ENCODE data around the gene RXRA.

The RXRA gene

GRCh38 chr9:134314039-134314949 is 12.0 kb upstream of the RXRA start:
- DNase-seq: no peak

DNA sequence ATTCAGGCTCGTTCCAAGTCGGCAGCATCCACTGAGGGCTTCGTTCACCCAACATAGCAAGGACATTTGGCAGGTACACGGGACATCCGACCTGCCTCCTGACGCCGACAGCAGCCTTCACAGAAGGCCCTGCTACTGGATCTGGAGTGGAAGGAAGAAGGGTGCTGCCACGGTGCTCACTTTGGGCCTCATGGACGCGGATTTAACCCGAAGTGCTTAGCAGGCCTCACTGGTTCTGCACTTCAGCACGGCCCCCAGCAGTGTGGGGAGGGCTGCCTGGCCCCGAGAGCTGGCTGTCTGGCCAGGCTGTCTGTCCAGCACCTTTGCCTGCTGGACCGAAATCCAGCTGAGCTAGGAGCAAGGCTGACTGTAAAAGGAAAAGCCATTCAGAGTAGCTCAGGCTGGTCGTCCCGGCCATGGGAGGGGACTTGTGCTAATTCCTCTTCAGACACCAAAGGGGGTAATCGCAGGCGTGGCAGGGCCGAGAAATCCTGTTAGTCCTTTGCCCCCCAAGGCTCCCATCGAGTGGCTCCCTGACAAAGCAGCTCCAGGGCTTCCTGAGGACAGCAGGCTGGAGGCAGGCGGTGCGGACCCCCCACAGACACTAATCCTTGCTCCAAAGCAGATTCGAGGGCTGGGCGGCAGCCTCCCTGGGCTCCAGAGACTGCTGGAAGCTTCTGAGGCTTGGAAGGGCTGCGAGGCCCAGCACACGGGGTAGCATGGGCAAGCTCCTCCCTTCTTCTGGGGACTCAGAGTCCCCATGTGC is 11.1 kb upstream of the RXRA start:
- no peak for DNase-seq

GRCh38 chr9:134315716-134316448 is 10.4 kb upstream of the RXRA start:
- no peak for DNase-seq

GRCh38 chr9:134316449-134317160 is 9.7 kb upstream of the RXRA start:
- no peak for DNase-seq

- no peak for DNase-seq
Measured at GRCh38 chr9:134317400-134317789, 8.9 kb upstream of the RXRA start.

DNA sequence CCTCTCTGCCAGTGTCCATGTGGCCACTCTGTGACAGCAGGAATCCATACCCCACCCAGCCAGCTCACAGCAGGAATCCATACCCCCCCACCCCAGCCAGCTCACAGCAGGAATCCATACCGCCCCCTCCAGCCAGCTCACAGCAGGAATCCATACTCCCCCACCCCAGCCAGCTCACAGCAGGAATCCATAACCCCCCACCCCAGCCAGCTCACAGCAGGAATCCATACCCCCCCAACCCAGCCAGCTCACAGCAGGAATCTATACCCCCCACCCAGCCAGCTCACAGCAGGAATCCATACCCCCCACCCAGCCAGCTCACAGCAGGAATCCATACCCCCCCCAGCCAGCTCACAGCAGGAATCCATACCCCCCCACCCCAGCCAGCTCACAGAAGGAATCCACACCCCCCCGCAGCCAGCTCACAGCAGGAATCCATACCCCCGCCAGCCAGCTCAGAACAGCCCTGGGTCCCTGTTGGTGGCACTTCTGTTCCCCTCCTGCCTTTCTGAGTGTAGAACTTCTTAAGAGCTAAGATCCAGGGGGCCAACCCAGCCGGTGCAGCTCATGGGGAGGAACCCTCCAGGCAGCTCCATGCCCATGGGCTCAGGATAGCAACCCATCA is 8.4 kb upstream of the RXRA start:
- no peak for DNase-seq

GRCh38 chr9:134318481-134318891 is 7.8 kb upstream of the RXRA start:
- no peak for DNase-seq

GRCh38 chr9:134318941-134319305 is 7.3 kb upstream of the RXRA start:
- DNase-seq: no peak

DNA sequence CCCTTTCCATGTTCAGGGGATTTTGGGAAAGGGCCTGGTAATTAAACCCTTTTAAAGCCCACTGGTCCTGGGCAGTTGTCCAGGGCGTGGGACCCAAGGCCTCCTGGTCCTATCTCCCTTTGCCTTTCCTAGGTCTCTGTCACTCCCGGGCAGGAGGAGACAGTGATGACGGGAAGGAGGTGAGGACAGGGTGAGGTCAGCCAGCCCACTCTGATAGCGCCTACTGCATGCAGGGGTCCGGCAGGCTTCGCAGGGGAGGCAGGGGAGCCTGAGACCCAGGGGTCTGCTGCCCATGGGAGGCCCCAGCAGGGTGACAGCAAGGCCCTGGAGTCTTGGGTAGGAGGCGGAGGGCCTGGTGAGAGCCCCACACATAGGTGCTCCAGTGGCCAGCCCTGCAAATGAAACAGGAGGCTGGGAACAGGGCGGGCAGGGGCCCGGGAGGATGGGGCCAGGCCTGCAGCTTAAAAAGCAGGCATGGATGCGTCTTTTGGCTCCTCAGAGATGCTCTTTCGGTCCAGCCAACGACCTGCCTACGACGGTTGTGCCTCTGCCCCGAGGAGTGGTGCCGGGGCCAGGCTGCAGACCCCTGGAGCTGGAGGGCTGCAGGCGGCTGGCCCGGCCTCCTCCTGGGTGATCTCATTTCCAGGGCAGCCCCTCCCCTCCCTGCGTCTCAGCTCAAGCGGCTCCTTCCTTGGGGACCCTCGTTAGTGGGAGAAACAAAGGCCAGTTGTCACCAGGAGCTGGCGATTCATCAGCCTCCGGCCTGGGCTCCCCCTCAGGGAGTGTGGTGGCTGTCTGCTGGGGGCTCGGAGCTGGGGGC is 6.7 kb upstream of the RXRA start:
- no peak for DNase-seq

DNA sequence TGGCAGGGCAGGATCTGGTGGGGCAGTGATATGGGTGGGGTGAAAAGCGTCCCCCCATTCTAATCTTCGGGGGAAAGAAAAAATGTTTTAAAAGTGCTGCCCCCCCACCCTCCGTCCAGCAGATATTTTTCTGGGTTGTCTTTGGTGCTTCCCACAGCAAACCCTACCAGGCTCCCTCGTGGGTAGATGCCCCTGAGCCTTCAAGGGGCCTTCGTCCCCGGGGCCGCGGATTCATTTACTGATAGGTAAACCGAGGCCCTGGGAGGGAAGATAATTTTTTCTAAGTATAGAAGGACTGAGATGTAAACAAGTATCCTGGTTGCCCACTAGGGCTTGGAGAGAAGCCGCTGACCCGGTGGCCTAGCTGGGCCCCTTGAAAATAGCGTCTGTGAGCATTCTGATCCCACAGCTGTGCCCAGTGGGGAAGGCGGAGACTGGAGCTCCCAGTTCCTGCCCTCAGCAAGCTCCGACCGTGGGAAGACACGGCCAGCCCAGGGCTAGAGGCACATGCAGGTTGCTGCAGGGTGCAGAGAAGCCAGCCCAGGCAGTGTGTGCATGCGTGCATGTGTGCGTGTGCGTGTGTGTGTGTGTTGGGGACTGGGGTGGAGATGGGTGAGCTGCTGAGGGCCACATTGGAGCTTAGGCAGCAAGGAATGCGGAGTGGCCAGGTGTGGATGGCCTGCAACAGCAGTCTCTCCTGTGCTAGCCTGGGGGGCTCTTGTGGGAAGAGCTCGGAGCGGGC is 6.0 kb upstream of the RXRA start:
- no peak for DNase-seq

DNA sequence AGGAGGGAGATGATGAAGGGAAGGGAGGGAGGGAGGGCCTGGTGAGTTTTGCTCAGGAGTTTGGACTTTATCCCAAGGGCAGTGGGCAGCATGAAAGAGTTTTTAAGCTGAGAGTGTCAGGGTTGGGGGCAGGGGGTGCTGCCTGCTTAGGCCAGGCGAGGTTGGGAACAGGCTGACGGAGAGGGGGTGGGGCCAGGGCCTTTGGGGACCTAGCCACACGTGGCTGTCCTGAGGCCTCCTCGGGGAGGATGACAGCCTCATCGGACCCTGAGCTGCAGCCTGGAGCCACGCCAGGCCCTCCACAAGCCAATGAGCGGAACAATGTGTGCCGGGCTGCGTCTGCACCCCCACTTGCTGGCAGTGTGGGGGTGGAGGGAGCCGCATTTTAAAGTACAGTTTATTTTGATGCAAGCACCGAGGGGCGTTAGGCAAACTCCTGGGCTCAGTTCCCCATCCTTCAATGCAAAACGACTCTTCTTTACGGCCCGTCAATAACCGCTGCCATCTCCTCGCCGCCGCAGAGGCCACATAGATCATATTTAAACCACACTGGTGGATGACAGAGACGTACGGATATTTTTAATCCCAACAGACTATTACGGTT is 5.3 kb upstream of the RXRA start:
- DNase-seq: no peak

DNA sequence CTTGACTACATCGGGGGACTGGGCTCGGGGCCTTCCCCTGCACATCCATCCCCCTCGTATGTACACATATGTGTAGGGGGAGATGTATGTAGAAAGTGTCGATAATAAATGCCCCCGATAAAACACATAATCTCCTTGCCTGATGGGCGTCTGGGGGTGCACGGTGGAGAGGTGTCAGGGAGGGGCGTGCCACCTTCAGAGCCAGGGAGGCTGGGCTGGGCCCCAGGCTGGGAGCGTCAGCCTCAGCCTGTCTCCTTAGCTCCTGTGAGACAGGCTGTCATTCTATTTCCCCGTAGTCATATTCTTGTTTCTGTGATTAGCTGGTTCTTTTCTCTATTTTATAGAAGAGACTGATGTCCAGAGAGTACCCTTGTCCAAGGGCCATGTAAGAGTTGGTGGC is 4.7 kb upstream of the RXRA start:
- DNase-seq: no peak

GRCh38 chr9:134321946-134322741 is 4.1 kb upstream of the RXRA start:
- no peak for DNase-seq

- DNase-seq: no peak
Measured at GRCh38 chr9:134322781-134323241, 3.4 kb upstream of the RXRA start.

DNA sequence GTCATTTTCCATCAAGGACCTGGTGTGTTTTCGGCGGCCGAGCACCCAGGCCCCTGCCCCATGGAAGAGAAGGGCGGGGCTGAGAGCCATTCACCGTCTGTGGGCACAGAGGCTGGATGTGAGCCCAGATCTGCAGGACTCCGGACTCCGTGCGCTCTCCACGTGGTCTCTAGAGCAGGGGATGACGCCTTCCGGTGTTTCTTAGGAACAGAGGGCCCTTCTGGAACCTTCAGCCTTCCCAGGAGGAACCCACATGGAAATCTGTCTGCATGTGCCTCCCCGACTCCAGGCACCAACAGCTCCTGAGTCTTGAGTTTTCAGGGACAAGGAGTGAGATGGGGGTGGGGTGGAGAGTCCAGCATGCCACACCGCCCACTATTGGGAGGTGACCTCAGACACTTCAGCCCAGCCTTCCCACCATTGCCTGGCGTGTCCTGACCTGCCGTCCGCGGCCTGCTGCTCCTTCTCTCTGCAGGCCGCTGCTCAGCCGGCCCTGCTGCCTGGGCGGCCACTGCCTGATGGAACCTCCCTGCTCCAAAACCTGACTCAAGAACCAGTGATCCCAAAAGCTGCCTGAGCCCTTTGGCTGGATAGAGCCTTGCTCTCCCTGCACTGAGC is 2.4 kb upstream of the RXRA start:
- no peak for DNase-seq

DNA sequence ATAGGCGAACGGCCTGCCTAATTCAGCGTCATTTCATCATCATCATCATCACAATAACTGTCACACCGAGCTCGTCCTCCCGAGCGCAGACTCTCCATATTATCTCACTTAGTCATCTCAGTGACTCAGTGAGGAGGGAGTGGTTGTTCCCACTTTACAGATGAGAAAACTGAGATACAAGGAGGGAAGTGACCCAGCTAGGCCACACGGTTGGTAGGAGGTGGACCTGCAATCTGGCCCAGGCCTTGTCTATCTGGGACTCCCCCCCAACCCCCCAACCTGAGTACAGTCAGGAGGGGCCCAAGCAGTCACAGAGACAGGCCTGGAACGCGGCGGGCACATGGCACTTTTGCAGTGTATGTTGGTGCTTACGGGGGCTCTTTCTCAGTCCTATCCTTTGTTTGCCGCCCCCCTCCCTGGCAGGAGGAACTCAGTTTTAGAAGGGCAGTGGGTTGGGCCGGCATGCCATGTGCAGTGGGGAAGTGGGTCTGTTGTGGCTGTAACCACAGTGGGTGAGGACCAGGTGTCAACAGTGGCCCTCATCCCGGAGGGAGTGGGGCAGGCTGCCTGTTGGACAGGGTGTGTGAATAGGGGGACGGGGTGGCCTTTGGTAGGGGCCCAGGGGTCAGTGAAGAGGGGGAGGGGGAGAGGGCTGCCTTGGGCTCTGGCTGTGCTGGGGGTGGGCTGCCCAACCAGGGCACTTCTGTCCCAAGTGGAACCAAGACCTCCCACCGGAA is 1.7 kb upstream of the RXRA start:
- DNase-seq: no peak

DNA sequence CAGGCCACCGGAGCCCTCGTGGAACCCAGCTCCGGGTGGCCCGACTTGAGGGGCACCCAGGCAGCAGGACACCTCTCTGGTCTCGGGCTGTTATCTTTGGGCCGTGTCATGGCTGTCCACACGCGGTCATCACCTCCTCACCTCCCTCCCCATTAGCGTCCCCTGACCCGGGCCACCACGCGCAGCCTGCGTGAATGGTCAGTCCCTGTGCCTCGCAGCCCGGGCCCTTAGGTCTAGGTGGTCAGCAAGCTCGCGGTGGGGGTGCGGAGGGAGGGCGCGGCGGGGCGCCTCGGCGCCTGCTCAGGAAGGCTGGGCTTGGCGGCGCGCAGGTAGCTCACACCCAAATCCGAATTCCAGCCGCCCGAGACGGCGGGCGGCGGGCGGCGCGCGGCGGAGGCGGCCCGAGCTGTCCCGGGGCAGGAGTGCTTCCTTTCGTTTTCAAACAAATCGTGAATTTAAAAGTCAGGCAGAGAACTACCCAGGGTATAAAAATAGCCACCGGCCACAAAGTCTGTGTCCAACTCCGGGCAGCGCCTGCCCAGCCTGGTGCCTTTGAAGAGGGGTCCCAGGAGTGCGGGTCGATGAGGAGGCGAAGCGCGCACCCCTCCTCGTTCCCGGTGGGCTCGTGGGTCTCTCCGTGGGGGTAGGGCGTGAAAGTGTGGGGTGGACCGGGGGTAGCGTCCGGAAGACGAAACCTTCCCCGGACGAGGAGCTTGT is 1.0 kb upstream of the RXRA start:
- DNase-seq: no peak
